ENCODE measurements around the gene EGFL7. TPM values are rescaled to one million over a fixed set of nuclear protein-coding genes. Genes with fewer than 3 reads are reported as not detected.

The EGFL7 gene
- polyA plus RNA-seq, 3 donors: 1.3 to 2.8 (median 2.2) TPM

DNA sequence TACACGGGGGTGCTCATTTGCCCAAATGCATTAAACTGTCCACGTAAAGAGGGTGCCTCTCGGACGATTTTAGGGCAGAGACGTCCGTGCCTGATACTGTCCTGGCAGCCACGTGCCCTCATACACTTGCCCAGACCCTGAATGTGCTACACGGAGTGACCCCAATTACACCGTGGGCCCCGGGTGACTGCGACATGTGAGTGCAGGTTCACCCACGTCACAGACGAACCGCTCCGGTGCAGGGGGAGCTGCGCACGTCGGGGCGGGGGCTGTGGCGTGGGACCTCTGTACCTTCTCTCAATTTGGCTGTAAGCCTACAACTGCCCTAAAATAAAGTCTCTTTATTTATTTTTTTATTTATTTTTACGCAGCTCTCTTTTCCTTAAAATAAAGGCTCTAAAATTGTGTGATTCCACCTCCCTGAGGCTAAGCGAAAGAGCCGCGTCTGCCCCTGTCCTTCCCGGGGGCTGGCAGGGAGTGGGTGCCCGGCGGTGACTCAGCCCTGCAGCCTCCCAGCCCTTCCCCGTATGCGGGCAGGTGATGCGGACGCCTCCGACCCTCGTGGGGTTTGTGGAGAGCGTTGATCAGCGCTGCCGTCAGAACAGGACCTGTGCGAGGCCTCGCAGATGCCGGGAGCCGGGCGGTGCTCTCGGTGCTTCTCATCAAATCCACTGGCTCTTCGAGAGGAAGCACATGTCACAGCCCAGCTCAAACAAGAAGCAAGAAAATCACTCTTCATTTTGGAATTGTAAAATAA, 9.2 kb upstream of the EGFL7 start:
- peaks cover 43% of the 10 kb centered on the region for H3K4me1 Mint-ChIP-seq
- H4K20me1 ChIP-seq (ENCODE audit: insufficient read depth, low read length): no peaks in the 10 kb centered on the region
- H3K4me1 ChIP-seq (ENCODE audit: control insufficient read depth in 1 of 2, insufficient read depth in 2 of 2, low read length in 2 of 2): peaks cover 39 to 40% of the 10 kb centered on the region in 2 donors
- TF ChIP-seq, protein P1, sequence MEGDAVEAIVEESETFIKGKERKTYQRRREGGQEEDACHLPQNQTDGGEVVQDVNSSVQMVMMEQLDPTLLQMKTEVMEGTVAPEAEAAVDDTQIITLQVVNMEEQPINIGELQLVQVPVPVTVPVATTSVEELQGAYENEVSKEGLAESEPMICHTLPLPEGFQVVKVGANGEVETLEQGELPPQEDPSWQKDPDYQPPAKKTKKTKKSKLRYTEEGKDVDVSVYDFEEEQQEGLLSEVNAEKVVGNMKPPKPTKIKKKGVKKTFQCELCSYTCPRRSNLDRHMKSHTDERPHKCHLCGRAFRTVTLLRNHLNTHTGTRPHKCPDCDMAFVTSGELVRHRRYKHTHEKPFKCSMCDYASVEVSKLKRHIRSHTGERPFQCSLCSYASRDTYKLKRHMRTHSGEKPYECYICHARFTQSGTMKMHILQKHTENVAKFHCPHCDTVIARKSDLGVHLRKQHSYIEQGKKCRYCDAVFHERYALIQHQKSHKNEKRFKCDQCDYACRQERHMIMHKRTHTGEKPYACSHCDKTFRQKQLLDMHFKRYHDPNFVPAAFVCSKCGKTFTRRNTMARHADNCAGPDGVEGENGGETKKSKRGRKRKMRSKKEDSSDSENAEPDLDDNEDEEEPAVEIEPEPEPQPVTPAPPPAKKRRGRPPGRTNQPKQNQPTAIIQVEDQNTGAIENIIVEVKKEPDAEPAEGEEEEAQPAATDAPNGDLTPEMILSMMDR (IDR thresholded peaks at IDR 0.05): no peak
- H3K4me3 ChIP-seq (replicated peaks in 1 of 3; ENCODE audit: low read depth in 2 of 3, low read length in 3 of 3): no peak overlapping the region
- WGBS (ENCODE audit: insufficient coverage): 46% methylated on average over 28 of the region's 43 CpGs
- H3K27me3 ChIP-seq (ENCODE audit: control insufficient read depth in 2 of 2, insufficient read depth in 2 of 2, low read length in 2 of 2): peaks cover 16 to 53% of the 10 kb centered on the region in 2 donors
- no peak overlapping the region for H3K27ac Mint-ChIP-seq
- intact Hi-C loops (cut with micrococcal nuclease): no loop called here
- H3K79me2 ChIP-seq (ENCODE audit: insufficient read depth, low read length): no peaks in the 10 kb centered on the region
- no peak overlapping the region for H3K4me2 ChIP-seq (replicated peaks; ENCODE audit: extremely low read depth, low read length, poor library complexity, severe bottlenecking)
- no peak overlapping the region for H2AFZ ChIP-seq (ENCODE audit: insufficient read depth, low read depth, low read length, poor library complexity, severe bottlenecking)
- peaks cover 0 to 4% of the 10 kb centered on the region in 2 donors for H3K36me3 Mint-ChIP-seq
- peak overlapping the region in 1 of 2 donors; percentile 70 for H3K4me3 Mint-ChIP-seq
- peaks cover 0 to 8% (median 2%) of the 10 kb centered on the region in 7 donors for H3K9me3 Mint-ChIP-seq
- H3K9me3 ChIP-seq (replicated peaks in 1 of 2; ENCODE audit: control insufficient read depth in 1 of 2, insufficient read depth in 1 of 2, low read length in 2 of 2): peaks cover 0 to 9% of the 10 kb centered on the region in 2 donors
- no peak overlapping the region for H3K27ac ChIP-seq (ENCODE audit: low read depth in 1 of 2, low read length in 2 of 2)
- H3K36me3 ChIP-seq (replicated peaks in 1 of 2; ENCODE audit: control insufficient read depth in 1 of 2, insufficient read depth in 2 of 2, low read length in 2 of 2): no peaks in the 10 kb centered on the region
- DNase-seq: no peak
- no peak overlapping the region for H3K9ac ChIP-seq (ENCODE audit: insufficient read depth, low read length, poor library complexity, severe bottlenecking)
- peaks cover 44 to 67% (median 65%) of the 10 kb centered on the region in 3 donors for H3K27me3 Mint-ChIP-seq (ENCODE audit: low read depth in 3 of 3)

DNA sequence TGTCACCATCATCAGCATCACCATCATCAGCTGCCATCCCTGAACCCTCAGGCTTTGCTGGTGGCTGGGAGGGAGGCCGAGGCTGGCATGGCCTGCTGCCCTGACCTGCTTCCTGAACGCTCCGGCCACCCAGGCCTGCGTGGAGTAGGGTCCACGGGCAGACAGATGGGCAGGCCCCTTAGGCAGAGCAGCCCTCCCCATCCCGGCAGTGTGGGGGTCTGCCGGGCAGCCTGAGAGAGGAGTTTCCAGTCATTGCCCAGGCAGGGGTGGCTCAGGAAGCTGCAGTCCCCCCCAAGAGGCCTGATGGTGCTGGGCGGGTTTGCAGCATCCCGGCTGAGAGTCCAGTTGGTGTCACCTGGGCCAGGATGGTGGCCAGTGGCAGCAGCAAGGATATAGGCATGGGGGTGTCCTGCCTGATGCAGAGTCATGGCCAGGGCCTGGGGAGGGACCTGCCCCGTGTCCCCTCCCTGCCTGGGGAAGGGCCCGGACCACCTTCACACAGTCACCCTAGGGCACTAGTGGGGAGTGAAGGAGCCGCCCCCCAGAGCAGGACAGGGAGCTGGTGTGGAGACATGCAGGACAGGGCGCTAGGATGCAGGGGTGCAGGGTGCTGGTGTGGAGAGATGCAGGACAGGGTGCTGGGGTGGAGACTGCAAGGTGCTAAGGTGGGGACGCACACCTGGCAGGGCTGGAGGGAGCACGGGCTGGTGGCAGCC, 7.7 kb upstream of the EGFL7 start:
- Histone ChIP-seq H3K9me3 (replicated peaks in 1 of 2; ENCODE audit: control insufficient read depth in 1 of 2, insufficient read depth in 1 of 2, low read length in 2 of 2) (peaks cover 0 to 9% of the 10 kb centered on the region in 2 donors), H3K4me3 (replicated peaks in 1 of 3; ENCODE audit: low read depth in 2 of 3, low read length in 3 of 3) (no peak overlapping the region), H3K36me3 (replicated peaks in 1 of 2; ENCODE audit: control insufficient read depth in 1 of 2, insufficient read depth in 2 of 2, low read length in 2 of 2) (no peaks in the 10 kb centered on the region), H4K20me1 (ENCODE audit: insufficient read depth, low read length) (no peaks in the 10 kb centered on the region), H3K27me3 (ENCODE audit: control insufficient read depth in 2 of 2, insufficient read depth in 2 of 2, low read length in 2 of 2) (peaks cover 29 to 68% of the 10 kb centered on the region in 2 donors), H3K4me1 (ENCODE audit: control insufficient read depth in 1 of 2, insufficient read depth in 2 of 2, low read length in 2 of 2) (peaks cover 31 to 32% of the 10 kb centered on the region in 2 donors), H2AFZ (ENCODE audit: insufficient read depth, low read depth, low read length, poor library complexity, severe bottlenecking) (no peak overlapping the region), H3K4me2 (replicated peaks; ENCODE audit: extremely low read depth, low read length, poor library complexity, severe bottlenecking) (no peak overlapping the region), H3K27ac (ENCODE audit: low read depth in 1 of 2, low read length in 2 of 2) (no peak overlapping the region), H3K9ac (ENCODE audit: insufficient read depth, low read length, poor library complexity, severe bottlenecking) (no peak overlapping the region), H3K79me2 (ENCODE audit: insufficient read depth, low read length) (no peaks in the 10 kb centered on the region)
- H3K27me3 Mint-ChIP-seq (ENCODE audit: low read depth in 3 of 3): peaks cover 49 to 75% (median 75%) of the 10 kb centered on the region in 3 donors
- intact Hi-C loops (cut with micrococcal nuclease): no loop called here
- no peak overlapping the region for H3K27ac Mint-ChIP-seq
- TF ChIP-seq, protein P1 (IDR thresholded peaks at IDR 0.05): no peak
- peak overlapping the region in 1 of 2 donors; percentile 64 for H3K4me3 Mint-ChIP-seq
- H3K36me3 Mint-ChIP-seq: peaks cover 0 to 4% of the 10 kb centered on the region in 2 donors
- 75% methylated on average over 12 of the region's 15 CpGs for WGBS (ENCODE audit: insufficient coverage)
- DNase-seq: no peak
- H3K9me3 Mint-ChIP-seq: peaks cover 0 to 8% (median 2%) of the 10 kb centered on the region in 7 donors
- H3K4me1 Mint-ChIP-seq: peaks cover 37% of the 10 kb centered on the region
